Measurements from ENCODE around the gene TEX44.

The TEX44 gene

GRCh38 chr2:231592636-231593145, at the start of gene TEX44:
Gene TEX44, plus strand, starts transcription at chr2:231592864. Its CDS starts 88 bp downstream, at chr2:231592952.
- no peak for TF ChIP-seq CTCF (conservative IDR thresholded peaks at IDR 0.05; ENCODE audit: low read depth, low read length)
- no peak for DNase-seq (ENCODE audit: low read depth)
- no peak within 1 kb of the TSS for H3K4me3 ChIP-seq (ENCODE audit: low read length)

- no peak for DNase-seq (ENCODE audit: low read depth)
- no peak overlapping the region for H3K4me3 ChIP-seq (ENCODE audit: low read length)
- no peak for TF ChIP-seq CTCF (conservative IDR thresholded peaks at IDR 0.05; ENCODE audit: low read depth, low read length)
Observed at GRCh38 chr2:231545105-231545902, 47.4 kb upstream of the TEX44 start.

- no peak for TF ChIP-seq CTCF (conservative IDR thresholded peaks at IDR 0.05; ENCODE audit: low read depth, low read length)
- no peak overlapping the region for H3K4me3 ChIP-seq (ENCODE audit: low read length)
- no peak for DNase-seq (ENCODE audit: low read depth)
Observed at GRCh38 chr2:231546014-231546715, 46.5 kb upstream of the TEX44 start.

- no peak for TF ChIP-seq CTCF (conservative IDR thresholded peaks at IDR 0.05; ENCODE audit: low read depth, low read length)
- DNase-seq (ENCODE audit: low read depth), result no peak
- H3K4me3 ChIP-seq (ENCODE audit: low read length), result no peak overlapping the region
Observed at GRCh38 chr2:231547315-231548110, 45.2 kb upstream of the TEX44 start.

- no peak overlapping the region for H3K4me3 ChIP-seq (ENCODE audit: low read length)
- no peak for TF ChIP-seq CTCF (conservative IDR thresholded peaks at IDR 0.05; ENCODE audit: low read depth, low read length)
- DNase-seq (ENCODE audit: low read depth), result no peak
Observed at GRCh38 chr2:231548752-231549151, 43.9 kb upstream of the TEX44 start.

GRCh38 chr2:231549446-231550239, 43.0 kb upstream of the TEX44 start:
- no peak for TF ChIP-seq CTCF (conservative IDR thresholded peaks at IDR 0.05; ENCODE audit: low read depth, low read length)
- DNase-seq (ENCODE audit: low read depth), result no peak
- H3K4me3 ChIP-seq (ENCODE audit: low read length), result no peak overlapping the region
